B cell (primary cell): ENCODE results near the gene PLPPR2.

ENCODE experiments used
- EZH2 ChIP-seq: IDR thresholded peaks from 2 replicates; pipeline ENCODE4 v1.6.1; 2012; ENCODE audit warnings: borderline replicate concordance, low read depth, mild to moderate bottlenecking, moderate library complexity, low read length; ENCODE audit not compliant: insufficient read depth, poor library complexity, severe bottlenecking
- TF ChIP-seq, protein P1 (sequence below): fragments of 200-600 bp; IDR thresholded peaks from one replicate; pipeline ENCODE4 v1.8.0; 2022; ENCODE audit warnings: antibody characterized with exemption, mild to moderate bottlenecking

DNA sequence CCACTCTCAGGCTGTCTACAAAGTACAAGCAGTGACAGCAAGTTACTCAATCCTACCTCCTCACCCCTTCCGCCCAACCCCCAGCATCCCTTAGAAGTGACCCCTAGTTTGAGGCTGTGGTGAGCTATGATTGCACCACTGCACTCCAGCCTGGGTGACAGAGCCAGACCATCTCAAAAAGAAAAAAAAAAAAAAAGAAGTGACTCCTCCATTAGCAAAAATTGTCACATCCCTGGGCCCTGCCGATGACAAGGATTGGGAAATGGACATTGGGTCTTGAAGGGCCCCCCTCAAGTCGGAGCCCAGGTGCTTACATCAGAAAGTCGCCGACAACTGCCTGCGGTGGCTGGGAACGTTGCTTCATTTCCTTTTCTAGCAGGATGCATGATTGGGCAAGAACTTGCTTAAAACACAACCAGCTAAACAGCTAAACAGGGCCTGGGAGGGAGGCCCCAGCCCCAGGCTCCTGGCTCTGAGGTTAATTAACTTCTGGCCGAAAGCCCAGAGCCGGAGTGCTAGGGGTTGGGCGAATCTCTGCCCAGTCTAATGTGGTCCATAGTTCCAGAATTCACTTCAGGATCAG lies 31.1 kb upstream of the PLPPR2 start:
- TF ChIP-seq, protein P1, sequence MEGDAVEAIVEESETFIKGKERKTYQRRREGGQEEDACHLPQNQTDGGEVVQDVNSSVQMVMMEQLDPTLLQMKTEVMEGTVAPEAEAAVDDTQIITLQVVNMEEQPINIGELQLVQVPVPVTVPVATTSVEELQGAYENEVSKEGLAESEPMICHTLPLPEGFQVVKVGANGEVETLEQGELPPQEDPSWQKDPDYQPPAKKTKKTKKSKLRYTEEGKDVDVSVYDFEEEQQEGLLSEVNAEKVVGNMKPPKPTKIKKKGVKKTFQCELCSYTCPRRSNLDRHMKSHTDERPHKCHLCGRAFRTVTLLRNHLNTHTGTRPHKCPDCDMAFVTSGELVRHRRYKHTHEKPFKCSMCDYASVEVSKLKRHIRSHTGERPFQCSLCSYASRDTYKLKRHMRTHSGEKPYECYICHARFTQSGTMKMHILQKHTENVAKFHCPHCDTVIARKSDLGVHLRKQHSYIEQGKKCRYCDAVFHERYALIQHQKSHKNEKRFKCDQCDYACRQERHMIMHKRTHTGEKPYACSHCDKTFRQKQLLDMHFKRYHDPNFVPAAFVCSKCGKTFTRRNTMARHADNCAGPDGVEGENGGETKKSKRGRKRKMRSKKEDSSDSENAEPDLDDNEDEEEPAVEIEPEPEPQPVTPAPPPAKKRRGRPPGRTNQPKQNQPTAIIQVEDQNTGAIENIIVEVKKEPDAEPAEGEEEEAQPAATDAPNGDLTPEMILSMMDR: no peak
- TF ChIP-seq EZH2: no peak
